Thymus (tissue), 11 donors: ENCODE results near the gene STRIP2. TPM values are rescaled to one million over a fixed set of nuclear protein-coding genes. Genes with fewer than 3 reads are reported as not detected.

Experiments used
- DNase-seq, 9 donors: peaks; one replicate each; pipeline ENCODE4 v3.0.0-alpha.2; 2013; ENCODE audit warnings: low spot score in 9 of 9, low read depth in 6 of 9, missing footprints in 1 of 9
- H3K27ac ChIP-seq, 2 donors: one replicate each; pipeline ENCODE4 v1.5.1; 2013; ENCODE audit warnings: control low read depth in 1 of 2, low read depth in 1 of 2, low read length in 1 of 2, mild to moderate bottlenecking in 1 of 2, moderate library complexity in 1 of 2
- H3K27me3 ChIP-seq, 2 donors: one replicate each; pipeline ENCODE4 v1.5.1; 2013; ENCODE audit warnings: low read length in 1 of 2; ENCODE audit not compliant: control insufficient read depth in 2 of 2, insufficient read depth in 1 of 2
- H3K36me3 ChIP-seq, 2 donors: one replicate each; pipeline ENCODE4 v1.5.1; 2013; ENCODE audit warnings: low read length in 1 of 2, mild to moderate bottlenecking in 1 of 2, moderate library complexity in 1 of 2; ENCODE audit not compliant: control insufficient read depth in 2 of 2, insufficient read depth in 2 of 2
- H3K4me1 ChIP-seq, 2 donors: one replicate each; pipeline ENCODE4 v1.5.1; 2013; ENCODE audit warnings: low read length in 2 of 2; ENCODE audit not compliant: control insufficient read depth in 2 of 2, insufficient read depth in 2 of 2
- H3K4me3 ChIP-seq, 2 donors: one replicate each; pipeline ENCODE4 v1.5.1; 2013; ENCODE audit warnings: low read length in 2 of 2, control low read depth in 1 of 2, mild to moderate bottlenecking in 1 of 2
- H3K9me3 ChIP-seq, 2 donors: one replicate each; pipeline ENCODE4 v1.5.1; 2013; ENCODE audit warnings: low read length in 1 of 2, mild to moderate bottlenecking in 1 of 2; ENCODE audit not compliant: control insufficient read depth in 2 of 2, insufficient read depth in 1 of 2
- WGBS: extraction: QIAGEN DNeasy Blood & Tissue Kit; methylation state at CpG from one replicate; pipeline ENCODE4 v1.1.7; 2013; 5-methylcytosine and 5-hydroxymethylcytosine counted together
- polyA plus RNA-seq: library from polyadenylated mRNA; stranded (reverse); fragments of 200-250 nt; gene quantifications from one replicate; pipeline ENCODE4 v1.2.3, GENCODE V29; 2013
- total RNA-seq: library from RNA; stranded (reverse); fragments of 120-200 nt; gene quantifications from one replicate; pipeline ENCODE4 v1.2.4, GENCODE V29; 2013
- donor health status: healthy.

The STRIP2 gene
- total and polyA plus RNA-seq, 2 donors: 1.4 to 1.9 TPM

DNA sequence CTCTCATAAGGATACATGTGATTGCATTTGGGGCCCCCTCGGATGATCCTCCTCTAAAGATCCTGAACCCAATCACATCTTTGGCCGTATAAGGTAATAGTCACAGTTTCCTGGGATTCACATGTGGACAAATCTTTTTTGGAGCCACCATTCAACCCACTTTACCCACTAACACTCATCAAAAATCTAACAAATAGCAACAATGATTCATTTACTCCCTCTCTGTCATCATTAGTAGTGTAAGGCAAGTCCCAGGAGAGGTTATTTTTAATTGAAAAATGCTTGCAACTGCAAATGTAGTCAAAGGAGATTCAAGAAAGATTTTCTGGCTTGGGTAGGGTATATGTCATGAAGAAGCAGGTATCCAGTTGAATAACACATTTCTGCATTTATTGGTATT lies 58.2 kb downstream of the STRIP2 start:
- no peaks in the 10 kb centered on the region for H3K27me3 ChIP-seq
- WGBS: 97% methylated on average over 2 of the region's 2 CpGs
- H3K4me3 ChIP-seq: no peak overlapping the region
- H3K27ac ChIP-seq: no peak overlapping the region
- peaks cover 0 to 3% of the 10 kb centered on the region in 2 donors for H3K4me1 ChIP-seq
- DNase-seq: no peak
- H3K36me3 ChIP-seq: no peaks in the 10 kb centered on the region
- no peaks in the 10 kb centered on the region for H3K9me3 ChIP-seq

DNA sequence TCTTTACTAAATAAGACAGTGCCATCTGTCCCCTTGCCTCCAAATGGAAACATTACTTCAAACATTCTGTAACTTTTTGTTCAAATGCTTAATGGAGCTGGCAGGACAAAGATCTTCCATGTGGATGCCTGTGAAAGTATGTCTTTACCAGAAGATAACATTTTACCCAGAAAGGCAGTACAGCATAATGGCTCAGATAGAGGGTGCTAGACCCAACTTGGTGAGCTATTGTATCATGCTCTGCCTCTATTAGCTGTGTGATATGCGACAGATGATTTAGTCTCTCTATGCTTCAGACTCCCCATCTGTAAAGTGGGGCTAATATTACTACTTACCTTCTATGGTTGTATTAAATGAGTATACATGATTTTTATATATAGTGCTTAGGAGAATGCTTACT lies 59.3 kb downstream of the STRIP2 start:
- no peaks in the 10 kb centered on the region for H3K27me3 ChIP-seq
- H3K4me1 ChIP-seq: peaks cover 0 to 3% of the 10 kb centered on the region in 2 donors
- H3K9me3 ChIP-seq: no peaks in the 10 kb centered on the region
- DNase-seq: no peak
- H3K36me3 ChIP-seq: no peaks in the 10 kb centered on the region
- WGBS: 95% methylated on average over 1 of the region's 1 CpG
- no peak overlapping the region for H3K27ac ChIP-seq
- H3K4me3 ChIP-seq: no peak overlapping the region

DNA sequence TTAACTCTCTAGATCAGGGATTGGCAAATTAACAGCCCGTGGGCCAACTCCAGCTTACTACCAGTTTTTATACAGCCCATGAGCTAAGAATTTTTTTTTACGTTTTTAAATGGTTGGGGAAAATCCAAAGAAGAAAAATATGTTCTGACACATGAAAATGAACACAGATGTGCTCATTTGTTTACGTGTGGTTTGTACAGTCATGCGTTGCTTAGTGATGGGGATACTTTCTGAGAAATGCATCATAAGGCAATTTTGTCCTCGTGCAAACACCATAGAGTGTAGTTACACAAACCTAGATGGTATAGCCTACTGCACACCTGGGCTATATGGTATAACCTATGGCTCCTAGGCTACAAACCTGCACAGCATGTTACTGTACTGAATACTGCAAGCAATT lies 59.8 kb downstream of the STRIP2 start:
- no peak for DNase-seq
- H3K4me1 ChIP-seq: peaks cover 0 to 3% of the 10 kb centered on the region in 2 donors
- 93% methylated on average over 5 of the region's 5 CpGs for WGBS
- H3K4me3 ChIP-seq: no peak overlapping the region
- no peaks in the 10 kb centered on the region for H3K36me3 ChIP-seq
- H3K9me3 ChIP-seq: no peaks in the 10 kb centered on the region
- H3K27ac ChIP-seq: no peak overlapping the region
- no peaks in the 10 kb centered on the region for H3K27me3 ChIP-seq

DNA sequence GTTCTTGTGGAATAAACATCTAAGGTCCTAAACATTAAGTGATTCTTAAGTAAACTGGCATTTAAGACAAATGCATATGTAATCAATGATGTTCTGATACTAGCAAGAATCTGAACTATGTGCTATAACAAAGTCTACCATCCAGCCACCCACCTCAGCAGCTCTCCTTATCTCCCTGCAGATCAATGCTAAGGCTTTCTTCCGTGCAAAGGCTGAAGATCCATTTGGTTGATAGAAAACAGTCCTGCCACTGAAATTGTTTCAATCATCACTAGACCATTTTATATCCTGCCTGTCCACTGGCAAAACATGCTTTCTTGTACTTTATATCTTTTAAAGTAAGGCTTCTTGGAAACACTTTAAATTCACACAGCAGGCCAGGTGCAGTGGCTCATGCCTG lies 61.8 kb downstream of the STRIP2 start:
- DNase-seq: no peak

DNA sequence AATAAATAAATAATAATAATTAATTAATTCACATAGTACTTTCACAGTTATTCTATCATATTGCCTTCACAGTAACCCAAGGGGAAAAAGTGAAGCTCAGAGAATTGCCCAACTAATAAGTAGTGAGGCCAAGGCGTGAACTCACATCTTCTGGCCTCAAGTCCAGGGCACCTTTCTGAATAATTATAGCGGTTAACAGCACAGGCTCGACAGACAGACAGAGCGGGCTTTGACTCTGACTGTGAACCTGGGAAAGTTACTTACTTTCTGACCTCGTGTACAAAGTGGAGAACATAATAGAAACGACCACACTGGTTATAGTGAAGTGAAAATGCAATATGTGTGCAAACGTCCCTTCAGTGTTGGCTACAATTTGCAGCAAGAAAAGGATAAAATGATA lies 62.4 kb downstream of the STRIP2 start:
- no peak for DNase-seq
- Histone ChIP-seq H3K4me1 (peaks cover 0 to 6% of the 10 kb centered on the region in 2 donors), H3K27me3 (peaks cover 0 to 3% of the 10 kb centered on the region in 2 donors), H3K9me3 (no peaks in the 10 kb centered on the region), H3K4me3 (no peak overlapping the region), H3K36me3 (no peaks in the 10 kb centered on the region), H3K27ac (no peak overlapping the region)
- WGBS: 80% methylated on average over 7 of the region's 7 CpGs

More for the DNA sequence above, 61.8 kb downstream of the STRIP2 start:
- H3K27me3 ChIP-seq: no peaks in the 10 kb centered on the region
- H3K4me1 ChIP-seq: peaks cover 0 to 3% of the 10 kb centered on the region in 2 donors
- no peaks in the 10 kb centered on the region for H3K36me3 ChIP-seq
- WGBS: 33% methylated on average over 1 of the region's 1 CpG
- no peak overlapping the region for H3K27ac ChIP-seq
- no peak overlapping the region for H3K4me3 ChIP-seq
- no peaks in the 10 kb centered on the region for H3K9me3 ChIP-seq

DNA sequence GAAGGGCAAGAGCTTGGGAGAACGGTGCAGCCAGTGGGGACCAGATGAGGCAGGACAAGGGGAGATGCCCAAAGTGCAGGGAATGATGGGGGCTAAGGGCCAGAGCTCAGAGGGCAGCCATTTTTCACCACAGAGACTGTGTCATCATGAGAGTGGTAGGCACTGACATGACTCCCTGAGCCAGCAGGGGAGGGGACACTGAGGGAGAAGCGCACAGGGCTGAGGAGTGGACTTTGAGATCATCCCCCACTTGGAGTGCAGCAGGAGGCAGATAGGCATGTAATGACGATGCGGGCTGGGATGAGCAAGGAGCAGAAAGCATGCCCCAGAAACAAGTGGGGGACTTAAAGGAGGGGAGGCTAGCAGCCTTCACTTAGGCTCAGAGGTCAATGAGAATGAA lies 62.9 kb downstream of the STRIP2 start:
- Histone ChIP-seq H3K4me3 (no peak overlapping the region), H3K9me3 (no peaks in the 10 kb centered on the region), H3K4me1 (peaks cover 0 to 9% of the 10 kb centered on the region in 2 donors), H3K36me3 (no peaks in the 10 kb centered on the region), H3K27me3 (peaks cover 0 to 4% of the 10 kb centered on the region in 2 donors), H3K27ac (no peak overlapping the region)
- DNase-seq: no peak
- 98% methylated on average over 4 of the region's 4 CpGs for WGBS

DNA sequence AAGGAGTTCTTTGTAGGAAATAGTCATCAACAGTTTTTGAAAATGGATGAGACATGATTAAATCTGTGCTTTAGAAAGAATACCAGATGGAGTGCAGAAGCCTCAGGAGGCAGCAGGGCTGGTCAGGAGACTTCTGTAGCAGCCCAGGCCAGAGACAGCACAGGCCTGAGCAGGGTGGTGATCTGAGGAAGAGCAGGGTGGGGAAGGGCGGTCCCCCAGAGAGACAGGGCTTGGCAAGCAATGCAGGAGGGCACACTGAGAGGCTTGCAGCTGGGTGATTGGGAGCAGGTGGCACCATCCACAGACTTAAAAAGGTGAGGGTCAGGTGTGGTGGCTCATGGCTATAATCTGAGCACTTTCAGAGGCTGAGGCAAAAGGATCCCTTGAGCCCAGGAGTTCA lies 63.8 kb downstream of the STRIP2 start:
- no peak overlapping the region for H3K27ac ChIP-seq
- H3K27me3 ChIP-seq: peaks cover 0 to 10% of the 10 kb centered on the region in 2 donors
- no peak for DNase-seq
- WGBS: 100% methylated on average over 1 of the region's 1 CpG
- H3K9me3 ChIP-seq: no peaks in the 10 kb centered on the region
- H3K36me3 ChIP-seq: no peaks in the 10 kb centered on the region
- peaks cover 4 to 14% of the 10 kb centered on the region in 2 donors for H3K4me1 ChIP-seq
- H3K4me3 ChIP-seq: no peak overlapping the region

DNA sequence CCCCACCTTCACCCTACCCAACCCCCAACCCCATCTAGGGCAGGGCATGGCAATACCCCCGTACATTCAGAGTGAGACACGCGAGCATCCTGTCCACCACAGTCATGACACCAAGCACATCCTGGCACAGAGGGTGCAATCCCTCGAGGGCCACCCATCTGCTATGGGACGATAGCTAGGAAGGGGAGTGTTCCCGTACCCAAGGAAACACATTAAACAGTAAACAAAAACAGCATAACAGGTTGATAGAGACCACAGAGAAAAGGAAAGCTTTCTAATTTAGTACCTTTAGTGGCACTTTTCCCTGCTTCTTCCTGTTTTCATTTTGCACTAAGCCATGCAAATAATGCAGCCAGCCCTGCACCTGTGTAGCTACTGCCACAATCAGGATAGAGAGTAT lies 65.8 kb downstream of the STRIP2 start:
- no peak overlapping the region for H3K4me3 ChIP-seq
- 92% methylated on average over 6 of the region's 6 CpGs for WGBS
- no peaks in the 10 kb centered on the region for H3K36me3 ChIP-seq
- H3K4me1 ChIP-seq: peaks cover 4 to 16% of the 10 kb centered on the region in 2 donors
- H3K27me3 ChIP-seq: peaks cover 3 to 20% of the 10 kb centered on the region in 2 donors
- H3K9me3 ChIP-seq: no peaks in the 10 kb centered on the region
- DNase-seq: no peak
- no peak overlapping the region for H3K27ac ChIP-seq

DNA sequence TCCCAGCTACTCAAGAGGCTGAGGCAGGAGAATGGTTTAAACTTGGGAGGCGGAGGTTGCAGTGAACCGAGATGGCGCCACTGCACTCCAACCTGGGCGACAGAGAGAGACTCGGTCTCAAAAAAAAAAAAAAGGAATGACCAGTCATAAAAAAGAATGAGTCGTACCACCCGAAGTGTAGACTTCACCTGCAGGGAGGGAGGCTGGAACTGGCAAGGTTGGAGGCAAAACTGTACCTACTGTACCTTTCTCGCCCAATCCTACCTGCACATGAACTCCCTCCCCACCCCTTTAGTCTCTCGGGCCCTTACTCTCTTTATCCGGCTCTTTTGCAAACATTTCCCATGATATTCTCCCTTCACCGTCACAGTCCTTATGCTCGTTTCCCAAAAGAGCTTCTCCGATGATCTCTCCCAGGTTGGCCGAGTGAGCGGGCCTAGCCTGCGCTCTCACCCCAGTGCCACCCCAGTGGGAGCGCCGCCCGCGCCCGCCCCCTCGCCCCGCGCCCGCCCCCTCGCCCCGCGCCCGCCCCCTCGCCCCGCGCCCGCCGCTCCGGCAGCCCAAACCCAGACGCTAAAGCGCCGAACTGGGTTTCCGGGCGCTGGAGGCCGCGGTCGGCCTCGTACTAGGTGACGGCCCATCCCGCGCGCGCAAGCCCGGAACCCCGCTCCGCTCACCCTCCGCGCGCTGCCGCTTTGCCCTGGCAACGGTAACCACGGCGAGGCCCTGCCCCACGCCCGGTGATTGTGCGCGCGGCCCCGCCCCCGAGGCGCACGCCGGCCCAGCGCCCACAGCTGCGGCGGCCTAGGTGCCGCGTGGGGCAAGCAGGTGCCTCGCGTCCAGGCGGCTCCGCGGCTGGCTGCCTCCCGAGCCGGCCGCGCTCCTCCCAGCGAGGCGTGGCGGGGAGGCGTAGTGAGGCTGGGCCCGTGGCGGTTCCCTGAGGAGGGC lies 67.8 kb downstream of the STRIP2 start, which contains the start of gene SMKR1:
TSS of gene SMKR1 (plus strand) at position 772 of the 948 bp plus-strand sequence. CDS start 294 bp downstream, outside the sequence.
- Histone ChIP-seq H3K9me3 (no peaks in the 10 kb centered on the region), H3K4me1 (peaks cover 4 to 13% of the 10 kb centered on the region in 2 donors), H3K27ac (no peak within 1 kb of the TSS), H3K4me3 (peak within 1 kb of the TSS; percentile 41 to 57), H3K27me3 (peaks cover 3 to 20% of the 10 kb centered on the region in 2 donors), H3K36me3 (no peaks in the 10 kb centered on the region)
- DNase-seq: peak; percentile 54 to 94 (median 81)
- 6% methylated on average over 89 of the region's 89 CpGs for WGBS
